ENCODE data around the gene PCGF1. TPM values are rescaled to one million over a fixed set of nuclear protein-coding genes. Genes with fewer than 3 reads are reported as not detected.
A peak's percentile ranks its signal among the peaks of the same experiment; 100 is the strongest.

Gene PCGF1
- total and polyA plus RNA-seq, 2 of the 13 experiments (the other 11 are each of a cell fraction or from before 2014, with no cell fraction given) = 20.4 to 22.6 TPM

DNA sequence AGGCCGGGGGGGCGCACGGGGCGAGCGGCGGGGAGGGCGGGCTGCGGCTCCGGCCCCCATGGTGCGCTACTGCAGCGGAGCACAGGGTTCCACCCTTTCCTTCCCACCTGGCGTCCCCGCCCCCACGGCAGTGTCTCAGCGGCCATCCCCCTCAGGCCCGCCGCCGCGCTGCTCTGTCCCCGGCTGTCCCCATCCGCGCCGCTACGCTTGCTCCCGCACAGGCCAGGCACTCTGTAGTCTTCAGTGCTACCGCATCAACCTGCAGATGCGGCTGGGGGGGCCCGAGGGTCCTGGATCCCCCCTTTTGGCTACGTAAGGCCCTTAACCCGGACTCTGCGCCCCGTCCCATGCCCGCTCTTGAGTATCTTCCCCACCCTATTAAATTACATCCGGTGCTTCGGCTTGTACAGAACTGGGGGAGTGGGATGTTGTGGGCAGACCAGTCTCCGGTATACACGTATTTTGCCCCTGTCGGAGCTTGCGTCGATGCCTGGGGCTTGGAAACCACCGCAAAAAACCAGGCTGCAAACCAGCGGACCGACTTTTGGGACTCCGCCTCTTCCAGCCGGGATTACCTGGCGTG lies 49.9 kb downstream of the PCGF1 start (continued):
- TF ChIP-seq FOXO4 (CRISPR knock-in tag; conservative IDR thresholded peaks at IDR 0.05) (no peak), KDM2A (CRISPR knock-in tag; IDR thresholded peaks at IDR 0.05; ENCODE audit: borderline replicate concordance, low read depth) (peak; percentile 74; the same call in 1 of the 2 replicates), TRAFD1 (CRISPR knock-in tag; IDR thresholded peaks at IDR 0.05; ENCODE audit: borderline replicate concordance) (peak; percentile 85; the same call in 1 of the 2 replicates), ZNF34 (CRISPR knock-in tag; IDR thresholded peaks at IDR 0.05; ENCODE audit: borderline replicate concordance) (peak; percentile 71; the same call in 1 of the 2 replicates), AHDC1 (CRISPR knock-in tag; IDR thresholded peaks at IDR 0.05; ENCODE audit: borderline replicate concordance) (peak; percentile 50; the same call in 1 of the 2 replicates), ZNF616 (CRISPR knock-in tag; IDR thresholded peaks at IDR 0.05; ENCODE audit: low read depth) (no peak), ZNF781 (CRISPR knock-in tag; IDR thresholded peaks at IDR 0.05; ENCODE audit: borderline replicate concordance, not compliant biosample characterization) (peak; percentile 62), SNAPC2 (CRISPR knock-in tag; IDR thresholded peaks at IDR 0.05) (peak; percentile 81; the same call in 1 of the 2 replicates), MLX (CRISPR knock-in tag; IDR thresholded peaks at IDR 0.05) (0 out of 2 replicates have a peak, but pooled peaks have one; percentile 5), KDM1A (CRISPR knock-in tag; IDR thresholded peaks at IDR 0.05) (peak; percentile 39; the same call in 1 of the 2 replicates), HDAC1 (CRISPR knock-in tag; IDR thresholded peaks at IDR 0.05) (peak; percentile 65; the same call in 1 of the 2 replicates), PHF20 (CRISPR knock-in tag; IDR thresholded peaks at IDR 0.05) (peak; percentile 52), U2AF1 (optimal IDR thresholded peaks at IDR 0.05; ENCODE audit: low read depth, low read length) (no peak)
- TF ChIP-seq, protein P1, sequence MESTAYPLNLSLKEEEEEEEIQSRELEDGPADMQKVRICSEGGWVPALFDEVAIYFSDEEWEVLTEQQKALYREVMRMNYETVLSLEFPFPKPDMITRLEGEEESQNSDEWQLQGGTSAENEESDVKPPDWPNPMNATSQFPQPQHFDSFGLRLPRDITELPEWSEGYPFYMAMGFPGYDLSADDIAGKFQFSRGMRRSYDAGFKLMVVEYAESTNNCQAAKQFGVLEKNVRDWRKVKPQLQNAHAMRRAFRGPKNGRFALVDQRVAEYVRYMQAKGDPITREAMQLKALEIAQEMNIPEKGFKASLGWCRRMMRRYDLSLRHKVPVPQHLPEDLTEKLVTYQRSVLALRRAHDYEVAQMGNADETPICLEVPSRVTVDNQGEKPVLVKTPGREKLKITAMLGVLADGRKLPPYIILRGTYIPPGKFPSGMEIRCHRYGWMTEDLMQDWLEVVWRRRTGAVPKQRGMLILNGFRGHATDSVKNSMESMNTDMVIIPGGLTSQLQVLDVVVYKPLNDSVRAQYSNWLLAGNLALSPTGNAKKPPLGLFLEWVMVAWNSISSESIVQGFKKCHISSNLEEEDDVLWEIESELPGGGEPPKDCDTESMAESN (CRISPR knock-in tag; conservative IDR thresholded peaks at IDR 0.05) = no peak; the same call in 1 of the 2 replicates
- TF ChIP-seq, protein P2, sequence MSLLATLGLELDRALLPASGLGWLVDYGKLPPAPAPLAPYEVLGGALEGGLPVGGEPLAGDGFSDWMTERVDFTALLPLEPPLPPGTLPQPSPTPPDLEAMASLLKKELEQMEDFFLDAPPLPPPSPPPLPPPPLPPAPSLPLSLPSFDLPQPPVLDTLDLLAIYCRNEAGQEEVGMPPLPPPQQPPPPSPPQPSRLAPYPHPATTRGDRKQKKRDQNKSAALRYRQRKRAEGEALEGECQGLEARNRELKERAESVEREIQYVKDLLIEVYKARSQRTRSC (CRISPR knock-in tag; IDR thresholded peaks at IDR 0.05; ENCODE audit: low read depth) = no peak
